Thyroid gland (tissue), 4 donors: ENCODE measurements around the gene ARHGEF6.

Experiments
- CTCF ChIP-seq, 6 experiments: fragments of 200-600 bp in 3 of 6; fragments of 450-650 bp in 3 of 6; sonication (generic) in 3 of 6; IDR thresholded peaks; one replicate each; pipeline ENCODE4 v1.5.1; 2016 to 2019; ENCODE audit warnings: antibody characterized with exemption in 6 of 6, mild to moderate bottlenecking in 2 of 6, inconsistent platforms in 1 of 6, moderate library complexity in 1 of 6
- POLR2A ChIP-seq, 2 donors: fragments of 450-650 bp; IDR thresholded peaks; one replicate each; pipeline ENCODE4 v1.6.1; 2017; ENCODE audit warnings: antibody characterized with exemption in 2 of 2, mild to moderate bottlenecking in 2 of 2, moderate library complexity in 1 of 2

GRCh38 chrX:136802515-136802914, 21.8 kb upstream of the ARHGEF6 start:
- TF ChIP-seq POLR2A (IDR thresholded peaks at IDR 0.05) = no peak
- TF ChIP-seq CTCF (IDR thresholded peaks at IDR 0.05) = no peak
